Endothelial cell of hepatic sinusoid (primary cell): ENCODE measurements around the gene SH2D2A.
"Not testable (repeated sequence)": the region's sequence is repeated elsewhere in the genome, so short reads cannot be mapped to it uniquely, and the experiment has no call there.

Experiments used
- in situ Hi-C: cut with HindIII; loops from 2 replicates; pipeline ENCODE4 v1.10.0; 2017; ENCODE audit warnings: low sequenced_read_pairs

The SH2D2A gene

GRCh38 chr1:156775799-156776198 is 40.8 kb downstream of the SH2D2A start:
- in situ Hi-C loops: no loop called here

GRCh38 chr1:156773607-156774006 is 43.0 kb downstream of the SH2D2A start:
- in situ Hi-C loops: no loop called here

GRCh38 chr1:156772728-156773497 is 43.7 kb downstream of the SH2D2A start:
- in situ Hi-C loops: no loop called here

GRCh38 chr1:156772222-156772621 is 44.4 kb downstream of the SH2D2A start:
- in situ Hi-C loops: no loop called here

- in situ Hi-C loops: no loop called here
These were observed 47.9 kb downstream of the SH2D2A start for GRCh38 chr1:156768610-156769295.

GRCh38 chr1:156767879-156768604 is 48.6 kb downstream of the SH2D2A start:
- in situ Hi-C loops: no loop called here

GRCh38 chr1:156767101-156767878 is 49.4 kb downstream of the SH2D2A start, which contains the start of gene PRCC:
Gene PRCC (plus strand): TSS chr1:156767535. CDS start chr1:156767772, 237 bp downstream.
- in situ Hi-C loops: no loop called here

- in situ Hi-C loops: no loop called here
These were observed 50.1 kb downstream of the SH2D2A start for GRCh38 chr1:156766298-156767100.

GRCh38 chr1:156765666-156766065 is 51.0 kb downstream of the SH2D2A start:
- in situ Hi-C loops: no loop called here

GRCh38 chr1:156765136-156765535 is 51.5 kb downstream of the SH2D2A start:
- in situ Hi-C loops: not testable (repeated sequence)

- in situ Hi-C loops: no loop called here
These were observed 55.9 kb downstream of the SH2D2A start for GRCh38 chr1:156760796-156761104.

GRCh38 chr1:156760092-156760795 is 56.4 kb downstream of the SH2D2A start:
- in situ Hi-C loops: no loop called here

GRCh38 chr1:156757572-156758253 is 58.9 kb downstream of the SH2D2A start:
- in situ Hi-C loops: loop anchor here (5.0 kb wide), 1 partner anchor 85 kb away; no protein-coding TSS in a partner anchor

- in situ Hi-C loops: loop anchor here (5.0 kb wide), 1 partner anchor 86 kb away; no protein-coding TSS in a partner anchor
These were observed 60.3 kb downstream of the SH2D2A start for GRCh38 chr1:156756355-156756754.
